Right atrium auricular region (tissue), 2 donors: ENCODE results near the gene ENOX2. TPM values are rescaled to one million over a fixed set of nuclear protein-coding genes. Genes with fewer than 3 reads are reported as not detected.

Experiments used
- DNase-seq: peaks from one replicate; pipeline ENCODE4 v3.0.0-alpha.2; 2019; ENCODE audit warnings: low spot score
- H3K27ac ChIP-seq, 2 donors: fragments of 200-600 bp; sonication (generic); 1 replicate in 1 of 2; 2 replicates in 1 of 2; pipeline ENCODE4 v1.5.1; 2016 to 2019
- H3K27me3 ChIP-seq, 2 donors: fragments of 200-600 bp; sonication (generic); one replicate each; pipeline versions ENCODE4 v1.5.1 to v1.6.0; 2017 to 2019
- H3K36me3 ChIP-seq: fragments of 200-600 bp; sonication (generic); one replicate; pipeline ENCODE4 v1.5.1; 2016
- H3K4me1 ChIP-seq, 2 donors: fragments of 200-600 bp; sonication (generic); one replicate each; pipeline versions ENCODE4 v1.5.1 to v1.6.0; 2017 to 2019
- H3K4me3 ChIP-seq, 2 donors: fragments of 200-600 bp; sonication (generic); 1 replicate in 1 of 2; 2 replicates in 1 of 2; pipeline ENCODE4 v1.5.1; 2017 to 2019; ENCODE audit warnings: mild to moderate bottlenecking in 1 of 2, moderate library complexity in 1 of 2
- H3K9me3 ChIP-seq, 2 donors: fragments of 200-600 bp; sonication (generic); one replicate each; pipeline ENCODE4 v1.5.1; 2019
- CTCF ChIP-seq, 2 donors: fragments of 200-600 bp; sonication (generic); IDR thresholded peaks; one replicate each; pipeline ENCODE4 v1.5.1; 2019; ENCODE audit warnings: antibody characterized with exemption in 2 of 2
- total RNA-seq, 2 donors: library from RNA; depleted of rRNA; stranded (reverse); fragments of >200 nt; gene quantifications; one replicate each; pipeline ENCODE4 v1.1.0, GENCODE V29; 2016

Gene ENOX2
- total RNA-seq, 2 donors from 2014 or later: 16.8 to 22.6 TPM

GRCh38 chrX:130696542-130696941, 206.5 kb downstream of the ENOX2 start:
- no peak overlapping the region for H3K4me3 ChIP-seq
- no peak overlapping the region for H3K27ac ChIP-seq
- no peak for DNase-seq
- no peaks in the 10 kb centered on the region for H3K9me3 ChIP-seq
- H3K27me3 ChIP-seq: no peaks in the 10 kb centered on the region
- no peak for TF ChIP-seq CTCF (IDR thresholded peaks at IDR 0.05)
- H3K36me3 ChIP-seq: no peaks in the 10 kb centered on the region
- H3K4me1 ChIP-seq: no peaks in the 10 kb centered on the region

- Histone ChIP-seq H3K9me3 (no peaks in the 10 kb centered on the region), H3K4me1 (no peaks in the 10 kb centered on the region), H3K27ac (no peak overlapping the region), H3K27me3 (no peaks in the 10 kb centered on the region), H3K36me3 (no peaks in the 10 kb centered on the region), H3K4me3 (no peak overlapping the region)
- DNase-seq: no peak
- no peak for TF ChIP-seq CTCF (IDR thresholded peaks at IDR 0.05)
Observed at GRCh38 chrX:130695931-130696330, 207.1 kb downstream of the ENOX2 start.

GRCh38 chrX:130694983-130695382, 208.0 kb downstream of the ENOX2 start:
- Histone ChIP-seq H3K4me1 (no peaks in the 10 kb centered on the region), H3K27me3 (no peaks in the 10 kb centered on the region), H3K9me3 (no peaks in the 10 kb centered on the region), H3K27ac (no peak overlapping the region), H3K36me3 (no peaks in the 10 kb centered on the region), H3K4me3 (no peak overlapping the region)
- DNase-seq: no peak
- TF ChIP-seq CTCF (IDR thresholded peaks at IDR 0.05): no peak

- no peak for TF ChIP-seq CTCF (IDR thresholded peaks at IDR 0.05)
- Histone ChIP-seq H3K27me3 (no peaks in the 10 kb centered on the region), H3K9me3 (no peaks in the 10 kb centered on the region), H3K27ac (no peak overlapping the region), H3K4me3 (no peak overlapping the region), H3K36me3 (no peaks in the 10 kb centered on the region), H3K4me1 (no peaks in the 10 kb centered on the region)
- no peak for DNase-seq
Observed at GRCh38 chrX:130691576-130691975, 211.4 kb downstream of the ENOX2 start.

- no peaks in the 10 kb centered on the region for H3K9me3 ChIP-seq
- no peaks in the 10 kb centered on the region for H3K4me1 ChIP-seq
- no peaks in the 10 kb centered on the region for H3K27me3 ChIP-seq
- no peak for TF ChIP-seq CTCF (IDR thresholded peaks at IDR 0.05)
- no peak for DNase-seq
- no peak overlapping the region for H3K27ac ChIP-seq
- H3K36me3 ChIP-seq: no peaks in the 10 kb centered on the region
- H3K4me3 ChIP-seq: no peak overlapping the region
Observed at GRCh38 chrX:130688360-130688759, 214.6 kb downstream of the ENOX2 start.

- Histone ChIP-seq H3K27ac (peak overlapping the region in 1 of 2 donors; percentile 30), H3K4me3 (no peak overlapping the region), H3K36me3 (no peaks in the 10 kb centered on the region), H3K4me1 (no peaks in the 10 kb centered on the region), H3K9me3 (no peaks in the 10 kb centered on the region), H3K27me3 (no peaks in the 10 kb centered on the region)
- TF ChIP-seq CTCF (IDR thresholded peaks at IDR 0.05): no peak
- DNase-seq: no peak
Observed at GRCh38 chrX:130682990-130683389, 220.0 kb downstream of the ENOX2 start.
